Activated CD8-positive, alpha-beta memory T cell treated with anti-CD3 and anti-CD28 coated beads, Interleukin-2, amount 50 U/mL, for 4 hours (primary cell): ENCODE measurements around the gene SCRN1.
"Not testable (repeated sequence)": the region's sequence is repeated elsewhere in the genome, so short reads cannot be mapped to it uniquely, and the experiment has no call there.

Experiments
- DNase-seq: peaks from one replicate; pipeline ENCODE4 v3.0.0-alpha.2; 2020

SCRN1 gene

DNA sequence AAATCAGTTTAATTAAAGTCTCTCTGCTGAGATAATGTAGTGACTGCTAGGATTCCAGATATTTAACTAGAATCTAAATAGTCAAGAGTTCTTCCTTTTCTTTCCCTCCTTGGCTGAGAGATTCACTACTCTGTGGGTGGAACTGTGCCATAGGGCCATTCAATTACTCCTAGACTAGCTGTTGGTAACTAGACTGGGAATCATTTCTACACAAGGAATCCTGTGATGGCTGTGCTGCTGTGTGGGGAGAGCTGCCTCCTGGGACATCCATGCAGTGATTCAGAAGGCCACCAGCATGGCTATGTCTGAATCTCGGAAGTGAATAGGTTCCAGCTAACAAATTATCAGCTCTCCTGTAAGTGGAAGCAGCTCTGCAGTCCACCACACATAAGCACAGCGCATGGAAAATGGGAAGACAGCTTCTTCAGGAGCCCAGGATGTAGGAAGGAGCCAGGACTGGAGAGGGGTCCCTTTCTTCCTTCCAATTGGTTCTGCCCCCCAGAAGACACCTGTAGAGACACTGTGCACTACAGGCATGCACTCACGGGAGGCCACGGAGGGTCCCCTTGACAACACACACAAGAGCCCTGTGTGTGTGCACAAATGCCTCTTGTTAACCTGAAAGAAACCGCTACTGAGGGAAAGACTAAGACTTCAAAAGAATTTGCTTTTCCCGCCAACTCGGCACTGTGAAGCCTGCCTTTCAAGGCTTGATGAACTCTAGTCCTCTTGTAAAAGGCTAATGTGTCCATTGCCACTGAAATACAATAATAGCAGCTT is 66.5 kb downstream of the SCRN1 start:
- DNase-seq: no peak

- peak; percentile 34 for DNase-seq
Measured at GRCh38 chr7:29921404-29922010, 68.1 kb downstream of the SCRN1 start.

DNA sequence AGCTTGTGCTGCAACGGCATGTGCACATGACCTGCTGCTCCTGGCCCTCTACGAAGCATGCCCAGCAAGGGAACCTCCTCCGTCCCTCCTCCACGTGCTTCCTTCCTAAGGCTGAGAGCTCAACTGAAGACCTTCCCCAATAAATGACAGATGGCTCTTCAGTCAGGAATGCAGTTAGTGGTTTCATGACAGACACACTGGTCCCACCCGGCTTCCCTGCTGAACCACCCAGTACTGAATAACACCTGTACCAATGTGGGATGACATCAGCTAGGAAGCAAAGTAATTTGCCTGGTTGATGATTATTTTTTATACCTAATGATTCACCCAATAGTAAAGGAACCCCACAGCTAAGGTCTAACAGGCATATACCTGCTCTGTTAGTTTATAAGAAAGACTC is 69.1 kb downstream of the SCRN1 start:
- DNase-seq: no peak

- no peak for DNase-seq
Measured at GRCh38 chr7:29919790-29920189, 69.8 kb downstream of the SCRN1 start.

DNA sequence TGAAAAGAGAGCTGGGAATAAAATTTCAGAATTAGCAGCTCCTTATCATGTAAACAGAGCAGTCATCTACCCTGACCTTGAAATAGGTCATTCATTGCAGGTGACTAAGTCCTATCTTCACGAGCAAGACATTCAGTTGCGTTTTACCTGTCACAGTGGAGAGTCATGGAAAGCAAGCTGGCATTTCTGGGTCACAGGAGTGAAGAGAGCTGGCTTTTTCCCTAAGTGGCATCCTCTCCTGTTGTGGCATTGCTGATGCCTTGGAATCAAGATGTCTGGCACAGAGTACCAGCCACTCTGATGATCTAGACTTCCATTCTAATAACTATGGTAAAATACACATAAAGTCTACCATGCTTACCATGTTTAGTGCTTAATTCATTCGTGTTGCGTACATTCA is 70.8 kb downstream of the SCRN1 start:
- no peak for DNase-seq

- no peak for DNase-seq
Measured at GRCh38 chr7:29917641-29918040, 72.0 kb downstream of the SCRN1 start.

DNA sequence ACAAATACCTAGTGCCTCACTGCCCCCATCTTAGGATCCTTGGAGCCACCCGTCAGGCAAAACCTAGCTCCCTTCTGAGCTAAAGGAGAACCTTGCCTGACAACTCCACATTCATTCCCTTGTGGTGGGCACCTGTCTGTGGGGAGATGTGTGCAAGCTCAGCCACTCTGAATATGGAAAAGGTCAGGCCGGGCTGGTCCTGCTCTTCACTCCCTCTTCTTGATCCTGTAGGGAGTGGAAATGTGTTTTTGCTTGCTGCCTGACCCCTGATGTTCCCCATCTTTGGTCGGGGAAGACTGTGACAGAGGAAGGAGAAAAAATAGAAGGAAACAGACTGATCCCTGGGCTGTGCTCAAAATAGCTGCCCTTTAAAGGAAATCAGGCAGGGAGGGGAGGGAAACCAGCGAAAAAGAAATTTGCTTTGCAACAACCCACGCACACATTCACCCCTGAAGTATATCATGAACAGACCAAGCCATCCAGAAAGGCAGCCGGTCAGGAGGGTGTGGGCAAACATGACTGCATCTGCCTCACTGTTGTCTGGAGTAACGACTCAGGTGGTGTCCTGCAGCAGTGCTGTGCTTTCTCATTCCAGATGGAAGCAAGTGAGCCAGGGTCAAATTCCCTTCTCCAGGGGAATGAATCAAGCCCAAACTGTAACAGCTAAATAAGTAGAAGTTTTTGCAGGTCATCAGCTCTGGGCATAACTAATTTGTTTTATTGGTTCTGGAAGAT is 74.0 kb downstream of the SCRN1 start:
- no peak for DNase-seq

DNA sequence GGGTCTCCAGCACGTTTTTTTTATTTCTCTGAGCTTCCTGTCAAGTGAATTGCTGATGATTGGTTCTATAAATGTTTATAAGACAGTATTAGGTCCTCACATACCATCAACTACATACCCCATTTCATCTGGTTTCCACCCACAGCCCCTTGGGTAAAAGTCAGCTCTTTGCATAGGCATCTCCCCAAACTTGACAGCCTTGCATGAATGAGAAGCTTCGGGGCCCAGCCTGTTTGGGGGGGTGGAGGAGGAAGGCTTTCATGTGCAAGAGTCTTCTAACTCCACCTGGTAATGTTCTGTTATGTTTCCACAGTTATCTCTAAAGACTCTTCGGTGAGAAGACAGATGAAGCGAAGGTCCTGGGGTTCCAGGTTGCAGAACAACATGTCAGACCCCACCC is 75.4 kb downstream of the SCRN1 start:
- no peak for DNase-seq

DNA sequence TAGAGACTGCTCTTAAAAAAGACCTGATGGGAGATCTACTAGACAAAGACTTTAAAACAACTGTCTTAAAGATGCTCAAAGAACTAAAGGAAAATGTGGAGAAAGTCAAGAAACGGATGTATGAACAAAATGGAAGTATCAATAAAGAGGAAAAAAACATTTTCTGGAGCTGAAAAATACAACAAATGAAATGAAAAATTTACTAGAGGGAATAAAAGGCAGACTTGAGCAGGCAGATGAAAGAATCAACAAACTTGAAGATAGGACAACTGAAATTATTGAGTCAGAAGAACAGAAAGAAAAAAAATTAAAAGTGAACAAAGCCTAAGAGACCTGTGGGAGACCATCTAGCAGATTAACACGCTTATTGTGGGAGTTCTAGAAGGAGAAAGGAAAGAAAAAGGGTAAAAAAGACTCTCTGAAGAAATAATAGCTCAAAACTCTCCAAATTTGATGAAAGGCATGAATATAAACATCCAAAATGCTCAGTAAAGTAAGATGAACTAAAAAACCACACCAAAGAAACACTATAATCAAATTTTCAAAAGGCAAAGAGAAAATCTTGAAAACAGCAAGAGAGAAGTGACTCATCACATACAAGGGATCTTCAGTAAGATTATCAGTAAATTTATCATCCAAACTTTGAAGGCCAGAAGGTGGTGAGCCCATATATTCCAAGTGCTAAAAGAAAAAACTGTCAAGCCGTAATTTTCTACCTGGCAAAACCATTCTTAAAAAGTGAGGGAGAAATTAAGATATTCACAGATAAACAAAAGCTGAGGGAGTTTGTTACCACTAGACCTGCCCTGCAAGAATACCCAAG is 83.2 kb downstream of the SCRN1 start:
- DNase-seq: no peak

GRCh38 chr7:29900745-29901144 is 88.9 kb downstream of the SCRN1 start:
- no peak for DNase-seq

DNA sequence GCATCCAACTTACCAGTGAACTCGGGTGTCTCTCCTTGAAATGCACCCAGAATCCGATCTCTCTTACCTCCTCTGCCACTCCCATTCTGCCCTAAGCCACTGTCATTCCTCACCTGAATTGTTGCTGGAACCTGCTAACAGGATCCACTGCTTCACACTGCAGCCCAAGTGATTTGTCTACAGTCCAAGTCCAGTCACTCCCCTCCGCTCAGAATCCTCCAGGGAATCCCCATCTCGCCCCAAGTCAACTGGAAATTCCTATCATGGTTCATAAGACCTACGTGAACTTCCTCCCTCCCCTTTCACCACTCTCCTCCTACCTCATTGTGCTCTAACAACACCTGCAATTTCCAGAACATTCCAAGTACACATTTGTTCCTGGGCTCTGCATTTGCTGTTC is 91.3 kb downstream of the SCRN1 start:
- no peak for DNase-seq

- DNase-seq: no peak
Measured at GRCh38 chr7:29896685-29897411, 92.8 kb downstream of the SCRN1 start.

DNA sequence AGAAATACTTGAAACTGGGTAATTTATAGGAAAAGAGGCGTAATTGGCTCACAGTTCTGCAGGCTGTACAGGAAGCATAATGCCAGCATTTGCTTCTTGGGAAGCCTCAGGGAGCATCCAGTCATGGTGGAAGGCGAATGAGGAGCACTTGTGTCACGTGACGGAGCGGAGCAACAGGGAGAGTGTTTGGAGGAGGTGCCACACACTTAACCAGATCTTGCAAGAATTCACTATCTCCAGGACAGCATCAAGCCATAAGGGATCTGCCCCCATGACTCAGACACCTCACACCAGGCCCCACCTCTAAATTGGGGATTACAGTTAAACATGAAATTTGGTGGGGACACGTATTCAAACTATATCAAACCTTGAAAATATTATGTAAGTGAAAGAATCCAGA is 94.0 kb downstream of the SCRN1 start:
- DNase-seq: no peak

DNA sequence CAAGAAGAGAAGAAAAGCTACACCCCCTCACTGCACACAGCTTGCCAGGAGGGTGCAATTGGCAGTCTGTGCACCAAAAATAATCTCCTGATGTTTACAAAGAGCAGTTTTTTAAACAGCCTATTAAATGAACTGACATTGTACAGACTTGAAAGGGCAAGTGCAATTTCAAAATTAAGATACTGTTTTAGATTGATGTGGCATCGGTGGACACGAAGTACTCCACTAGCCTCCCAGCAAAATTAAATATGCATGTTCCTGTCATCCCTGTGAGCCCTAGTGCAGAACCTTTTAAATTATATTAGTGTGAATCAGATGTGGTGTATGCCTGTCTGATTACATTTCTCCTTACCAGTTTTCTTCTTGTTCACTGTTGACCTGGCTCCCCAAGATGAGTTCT is 95.3 kb downstream of the SCRN1 start:
- no peak for DNase-seq

GRCh38 chr7:29893351-29893965 is 96.1 kb downstream of the SCRN1 start:
- DNase-seq: no peak

GRCh38 chr7:29892231-29892630 is 97.4 kb downstream of the SCRN1 start:
- DNase-seq: no peak

DNA sequence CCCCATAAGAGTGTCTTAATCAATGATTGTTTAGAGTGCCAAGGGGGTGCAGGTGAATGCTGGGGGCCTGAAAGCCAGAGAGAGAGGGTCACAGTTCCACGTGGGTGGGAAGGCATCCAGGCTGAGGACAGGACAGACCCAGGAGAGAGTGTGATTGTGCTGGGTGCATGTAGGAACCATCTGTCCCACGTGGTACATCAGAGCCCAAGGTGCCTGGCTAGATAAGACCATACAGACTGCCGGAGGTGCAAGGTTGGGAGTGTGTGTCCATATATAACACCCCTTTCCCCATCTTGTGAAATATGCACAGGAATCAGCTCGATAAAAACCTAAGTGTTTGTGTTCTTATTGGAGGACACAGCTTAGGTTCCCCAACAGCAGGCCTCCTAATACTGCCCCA is 97.8 kb downstream of the SCRN1 start:
- no peak for DNase-seq

- DNase-seq: not testable (repeated sequence)
Measured at GRCh38 chr7:29890786-29891185, 98.8 kb downstream of the SCRN1 start.

DNA sequence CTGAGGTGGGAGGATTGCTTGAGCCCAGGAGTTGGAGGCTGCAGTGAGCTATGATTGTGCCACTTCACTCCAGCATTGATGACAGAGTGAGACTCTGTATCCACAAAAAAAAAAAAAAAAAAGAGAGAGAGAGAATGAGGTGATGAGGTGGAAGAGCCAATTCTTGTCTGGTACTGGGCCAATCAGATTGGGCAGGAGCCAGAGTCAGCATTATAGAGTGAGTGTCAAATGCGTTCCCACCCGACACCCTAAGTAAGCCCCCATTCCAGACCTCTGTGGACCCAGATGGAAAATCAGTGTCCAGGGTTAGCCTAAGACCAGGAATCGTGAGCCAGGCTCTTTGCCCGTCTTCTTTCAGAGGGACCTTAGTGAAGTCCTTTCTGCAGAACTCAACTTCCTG is 99.3 kb downstream of the SCRN1 start:
- no peak for DNase-seq

DNA sequence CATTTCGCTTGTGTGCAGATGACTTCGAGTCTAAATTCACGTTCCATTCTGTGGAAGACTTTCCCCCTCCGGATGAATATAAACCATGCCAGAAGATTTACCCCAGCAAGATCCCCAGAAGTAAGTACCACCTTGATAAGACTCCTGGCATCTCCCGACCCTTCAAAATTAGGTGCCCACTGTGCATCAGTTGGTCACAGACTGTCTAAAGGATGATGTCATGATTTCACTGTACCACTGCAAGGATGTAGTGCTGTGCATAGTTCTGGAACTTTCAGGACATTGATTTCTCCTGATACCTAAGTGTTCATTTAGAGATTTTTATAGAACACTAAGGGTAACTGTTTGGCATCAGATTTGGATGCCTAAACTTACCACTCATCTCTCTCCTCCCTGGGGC is 100.3 kb downstream of the SCRN1 start:
- DNase-seq: no peak

GRCh38 chr7:29888006-29888405 is 101.6 kb downstream of the SCRN1 start:
- DNase-seq: no peak

DNA sequence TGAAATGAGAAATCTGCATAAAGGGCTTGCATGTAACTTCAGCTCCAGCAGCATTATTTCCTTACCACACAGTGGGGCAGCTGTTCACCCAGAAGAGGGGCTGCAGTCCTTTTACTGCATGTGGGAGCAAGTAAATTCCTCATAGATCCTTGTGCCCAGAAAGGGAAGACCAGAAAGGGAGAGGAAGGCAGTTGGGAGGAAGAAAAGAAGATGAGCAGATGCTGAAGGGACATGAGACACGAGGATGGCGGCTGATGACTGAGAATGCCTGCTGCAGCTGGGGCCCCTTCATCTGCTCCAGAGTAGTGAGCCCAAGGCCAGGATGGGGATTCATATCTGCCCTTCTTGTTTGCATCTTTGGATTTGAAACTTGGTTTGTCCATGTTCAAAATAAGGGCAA is 102.8 kb downstream of the SCRN1 start:
- DNase-seq: no peak
